Large intestine (tissue), 3 donors: Measurements from ENCODE around the gene JMJD4. TPM values are rescaled to one million over a fixed set of nuclear protein-coding genes. Genes with fewer than 3 reads are reported as not detected.
"Not testable (repeated sequence)": the region's sequence is repeated elsewhere in the genome, so short reads cannot be mapped to it uniquely, and the experiment has no call there.

Experiments used
- DNase-seq, 2 donors: peaks; one replicate each; pipeline versions ENCODE4 v3.0.0 to v3.0.0-alpha.2; 2013
- H3K27ac ChIP-seq: one replicate; pipeline ENCODE4 v1.5.1; 2013; ENCODE audit warnings: low read length
- H3K27me3 ChIP-seq: 2 replicates; pipeline ENCODE4 v1.6.1; 2013; ENCODE audit warnings: low read length; ENCODE audit not compliant: control insufficient read depth, insufficient read depth
- H3K36me3 ChIP-seq: 2 replicates; pipeline ENCODE4 v1.6.1; 2013; ENCODE audit warnings: low read length; ENCODE audit not compliant: control insufficient read depth, insufficient read depth
- H3K4me1 ChIP-seq: one replicate; pipeline ENCODE4 v1.6.1; 2013; ENCODE audit warnings: low read length; ENCODE audit not compliant: control insufficient read depth, insufficient read depth
- H3K4me3 ChIP-seq: one replicate; pipeline ENCODE4 v1.5.1; 2013; ENCODE audit warnings: low read length
- H3K9me3 ChIP-seq: one replicate; pipeline ENCODE4 v1.6.1; 2013; ENCODE audit warnings: mild to moderate bottlenecking, low read depth, low read length, moderate library complexity; ENCODE audit not compliant: control insufficient read depth
- WGBS: methylation state at CpG from one replicate; pipeline ENCODE4 v1.1.5; 2013; ENCODE audit warnings: low lambda C conversion rate; ENCODE audit not compliant: insufficient coverage; 5-methylcytosine and 5-hydroxymethylcytosine counted together
- polyA plus RNA-seq: library from polyadenylated mRNA; unstranded; fragments of 120-200 nt; gene quantifications from one replicate; pipeline ENCODE4 v1.2.1, GENCODE V29; 2013

Gene JMJD4
- polyA plus RNA-seq, 1 donor: 13.4 TPM

DNA sequence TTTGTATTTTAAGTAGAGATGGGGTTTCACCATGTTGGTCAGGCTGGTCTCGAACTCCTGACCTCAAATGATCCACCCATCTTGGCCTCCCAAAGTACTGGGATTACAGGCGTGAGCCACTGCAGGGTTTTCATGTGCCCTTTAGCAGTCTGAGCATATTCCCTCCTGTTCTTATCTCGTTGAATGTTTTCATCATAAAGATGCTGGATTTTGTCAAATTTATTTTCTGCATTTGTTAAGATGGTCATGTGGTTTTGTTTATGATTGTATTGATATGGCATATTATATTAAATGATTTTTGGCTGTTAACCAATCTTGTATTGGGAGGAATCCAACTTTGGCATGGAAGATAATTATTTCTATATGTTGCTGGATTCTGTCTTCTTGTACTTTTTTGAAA lies 8.8 kb downstream of the JMJD4 start:
- 83% methylated on average over 1 of the region's 3 CpGs for WGBS
- Histone ChIP-seq H3K9me3 (no peaks in the 10 kb centered on the region), H3K4me1 (peaks cover 28% of the 10 kb centered on the region), H3K27ac (no peak overlapping the region), H3K27me3 (no peaks in the 10 kb centered on the region), H3K4me3 (no peak overlapping the region), H3K36me3 (peaks cover 3% of the 10 kb centered on the region)
- no peak for DNase-seq

DNA sequence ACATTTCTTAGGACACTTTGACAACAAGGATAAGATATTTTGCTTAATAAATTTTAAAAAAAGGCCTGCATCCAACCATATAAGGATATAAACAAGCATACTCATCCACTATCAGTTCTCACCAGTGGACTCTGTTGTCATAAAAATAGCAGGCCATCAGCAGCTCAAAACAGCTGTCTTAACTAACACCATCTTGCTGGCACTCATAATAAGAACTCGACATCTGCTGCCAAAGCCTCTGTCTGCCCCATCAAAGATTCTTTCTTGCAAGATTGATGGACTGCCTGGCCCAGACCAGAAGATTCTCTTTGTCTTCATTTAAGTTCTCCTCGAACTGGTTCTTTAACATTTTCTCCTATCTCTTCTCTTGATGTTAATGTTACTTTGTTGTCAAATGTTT lies 10.1 kb downstream of the JMJD4 start:
- no peaks in the 10 kb centered on the region for H3K27me3 ChIP-seq
- H3K4me1 ChIP-seq: peaks cover 19% of the 10 kb centered on the region
- H3K9me3 ChIP-seq: peaks cover 2% of the 10 kb centered on the region
- 100% methylated on average over 1 of the region's 2 CpGs for WGBS
- no peak for DNase-seq
- no peak overlapping the region for H3K27ac ChIP-seq
- H3K36me3 ChIP-seq: no peaks in the 10 kb centered on the region
- no peak overlapping the region for H3K4me3 ChIP-seq

DNA sequence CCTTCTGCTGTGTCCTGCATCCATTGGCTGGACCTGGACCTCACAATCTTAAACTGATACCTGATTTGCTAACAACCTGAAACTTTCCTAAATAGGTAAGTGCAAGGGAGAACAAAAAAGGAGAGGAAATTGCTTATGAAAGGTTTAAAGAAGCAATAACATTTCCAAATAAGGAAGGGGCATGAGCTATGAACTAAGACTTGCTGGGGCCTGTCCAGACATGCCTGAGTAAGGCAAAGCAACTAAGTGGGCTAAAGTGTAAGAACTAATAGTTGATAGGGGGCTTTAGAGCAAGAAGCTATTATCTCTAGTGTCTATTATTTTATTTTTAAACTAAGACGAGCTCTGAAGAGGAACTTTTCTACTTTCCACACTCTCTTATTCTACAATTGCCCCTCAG lies 11.6 kb downstream of the JMJD4 start:
- no peak overlapping the region for H3K27ac ChIP-seq
- H3K4me3 ChIP-seq: no peak overlapping the region
- no peaks in the 10 kb centered on the region for H3K36me3 ChIP-seq
- H3K9me3 ChIP-seq: peaks cover 9% of the 10 kb centered on the region
- H3K4me1 ChIP-seq: peaks cover 4% of the 10 kb centered on the region
- WGBS: 83% methylated on average over 1 of the region's 1 CpG
- no peaks in the 10 kb centered on the region for H3K27me3 ChIP-seq
- no peak for DNase-seq

DNA sequence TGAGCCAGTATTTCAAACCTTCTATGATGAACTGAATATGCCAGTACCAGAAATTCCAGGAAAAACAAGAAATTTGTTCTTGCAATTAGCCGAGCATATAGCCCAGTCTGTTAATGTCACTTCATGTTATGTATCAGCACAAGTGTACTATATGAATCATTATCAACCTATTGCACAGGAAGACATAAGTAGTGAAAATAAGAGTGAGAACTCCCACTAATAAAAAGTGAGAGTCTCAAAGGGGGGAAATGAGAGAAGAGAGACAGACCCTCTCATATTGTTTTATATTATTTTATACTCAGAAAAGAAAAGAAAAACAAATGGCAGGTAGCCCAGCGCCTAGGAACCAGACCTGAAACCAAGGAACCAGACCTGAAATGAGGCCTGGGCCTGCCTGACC lies 16.2 kb downstream of the JMJD4 start:
- H3K9me3 ChIP-seq: peaks cover 9% of the 10 kb centered on the region
- no peak for DNase-seq
- no peak overlapping the region for H3K4me3 ChIP-seq
- H3K27me3 ChIP-seq: no peaks in the 10 kb centered on the region
- H3K4me1 ChIP-seq: no peaks in the 10 kb centered on the region
- H3K36me3 ChIP-seq: no peaks in the 10 kb centered on the region
- 100% methylated on average over 1 of the region's 2 CpGs for WGBS
- no peak overlapping the region for H3K27ac ChIP-seq

DNA sequence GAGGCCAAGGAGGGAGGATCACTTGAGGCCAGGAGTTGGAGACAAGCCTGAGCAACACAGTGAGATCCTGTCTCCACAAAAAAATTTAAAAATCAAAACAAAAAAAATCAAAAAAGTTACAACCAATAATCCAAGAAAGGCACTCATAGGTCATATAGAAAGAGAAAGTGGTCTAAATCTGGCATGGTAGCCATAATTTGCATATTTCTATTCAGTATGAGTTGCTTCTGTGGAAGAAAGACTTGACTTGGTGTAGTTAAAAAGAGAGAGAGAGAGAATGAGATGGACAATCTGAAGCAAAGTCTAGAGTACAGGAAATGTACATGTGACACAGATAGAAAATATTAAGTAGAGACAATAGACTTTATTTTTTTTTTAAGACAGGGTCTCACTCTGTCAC lies 22.5 kb downstream of the JMJD4 start:
- no peak for DNase-seq
- H3K36me3 ChIP-seq: no peaks in the 10 kb centered on the region
- no peak overlapping the region for H3K4me3 ChIP-seq
- no peaks in the 10 kb centered on the region for H3K4me1 ChIP-seq
- no peaks in the 10 kb centered on the region for H3K27me3 ChIP-seq
- H3K27ac ChIP-seq: no peak overlapping the region
- no peaks in the 10 kb centered on the region for H3K9me3 ChIP-seq

DNA sequence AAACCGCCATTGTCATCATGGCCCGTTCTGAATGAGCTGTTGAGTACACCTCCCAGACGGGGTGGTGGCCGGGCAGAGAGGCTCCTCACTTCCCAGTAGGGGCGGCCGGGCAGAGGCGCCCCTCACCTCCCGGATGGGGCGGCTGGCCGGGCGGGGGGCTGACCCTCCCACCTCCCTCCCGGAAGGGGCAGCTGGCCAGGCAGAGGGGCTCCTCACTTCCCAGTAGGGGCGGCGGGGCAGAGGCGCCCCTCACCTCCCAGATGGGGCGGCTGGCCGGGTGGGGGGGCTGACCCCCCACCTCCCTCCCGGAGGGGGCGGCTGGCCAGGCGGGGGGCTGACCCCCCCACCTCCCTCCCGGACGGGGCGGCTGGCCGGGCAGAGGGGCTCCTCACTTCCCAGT lies 24.6 kb downstream of the JMJD4 start:
- DNase-seq, H3K27ac ChIP-seq, H3K27me3 ChIP-seq, H3K4me1 ChIP-seq, H3K36me3 ChIP-seq, H3K4me3 ChIP-seq, H3K9me3 ChIP-seq: not testable (repeated sequence)
- no CpG with 5 or more reads among the region's 24 CpGs for WGBS

DNA sequence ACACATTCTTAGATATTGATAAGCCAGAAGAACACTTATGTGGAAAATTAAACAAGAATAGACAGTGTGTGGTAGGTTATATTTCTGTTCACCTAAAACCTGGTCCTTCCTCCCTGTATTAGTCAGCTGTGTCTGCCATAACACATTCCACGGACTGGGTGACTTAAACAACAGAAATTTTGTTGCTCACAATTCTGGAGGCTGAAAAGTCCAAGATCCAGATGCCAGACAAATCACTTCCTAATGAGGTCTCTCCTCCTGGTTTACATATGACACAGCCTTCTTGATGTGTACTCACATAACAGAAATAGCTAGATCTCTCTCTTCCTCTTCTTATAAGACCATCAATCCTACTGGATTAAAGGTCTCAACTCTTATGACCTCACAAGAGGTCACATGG lies 25.7 kb downstream of the JMJD4 start:
- H3K4me3 ChIP-seq: no peak overlapping the region
- H3K36me3 ChIP-seq: no peaks in the 10 kb centered on the region
- H3K27me3 ChIP-seq: no peaks in the 10 kb centered on the region
- no peak overlapping the region for H3K27ac ChIP-seq
- no peaks in the 10 kb centered on the region for H3K9me3 ChIP-seq
- no peaks in the 10 kb centered on the region for H3K4me1 ChIP-seq
- DNase-seq: no peak
- WGBS: no CpG with 5 or more reads among the region's 1 CpG

DNA sequence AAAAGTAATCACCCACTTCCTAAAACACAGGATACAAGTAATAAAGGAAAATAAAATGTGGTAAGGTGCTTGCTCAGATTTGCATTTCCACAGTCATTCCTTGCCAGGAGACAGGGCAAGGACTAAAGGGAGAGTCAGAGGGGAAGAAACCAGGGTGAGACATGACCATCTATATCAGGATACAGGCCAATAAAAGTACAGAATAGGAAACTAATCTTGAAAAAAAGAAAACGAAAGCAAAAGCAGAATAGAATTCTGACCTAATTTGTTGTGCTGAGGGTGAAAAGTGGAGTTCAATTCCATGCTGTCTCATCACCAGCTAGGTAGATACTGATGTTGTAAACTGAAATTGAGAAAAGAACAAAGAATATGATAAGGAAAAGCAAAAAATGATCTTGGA lies 27.3 kb downstream of the JMJD4 start:
- Histone ChIP-seq H3K4me3 (no peak overlapping the region), H3K27ac (no peak overlapping the region), H3K9me3 (no peaks in the 10 kb centered on the region), H3K4me1 (no peaks in the 10 kb centered on the region), H3K27me3 (no peaks in the 10 kb centered on the region), H3K36me3 (no peaks in the 10 kb centered on the region)
- no peak for DNase-seq
- WGBS: no CpG with 5 or more reads among the region's 1 CpG

DNA sequence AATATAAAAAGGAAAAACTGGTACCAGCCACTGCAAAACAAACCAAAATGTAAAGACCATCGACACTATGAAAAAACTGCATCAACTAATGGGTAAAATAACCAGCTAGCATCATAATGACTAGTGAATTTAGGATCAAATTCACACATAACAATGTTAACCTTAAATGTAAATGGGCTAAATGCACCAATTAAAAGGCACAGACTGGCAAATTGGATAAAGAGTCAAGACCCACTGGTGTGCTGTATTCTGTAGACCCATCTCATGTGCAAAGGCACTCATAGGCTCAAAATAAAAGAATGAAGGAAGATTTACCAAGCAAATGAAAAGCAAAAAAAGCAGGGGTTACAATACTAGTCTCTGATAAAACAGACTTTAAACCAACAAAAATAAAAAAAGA lies 33.5 kb downstream of the JMJD4 start:
- not testable (repeated sequence) for H3K4me3 ChIP-seq, H3K4me1 ChIP-seq, H3K27me3 ChIP-seq, H3K9me3 ChIP-seq, H3K27ac ChIP-seq, H3K36me3 ChIP-seq, DNase-seq
- 100% methylated on average over 1 of the region's 1 CpG for WGBS

DNA sequence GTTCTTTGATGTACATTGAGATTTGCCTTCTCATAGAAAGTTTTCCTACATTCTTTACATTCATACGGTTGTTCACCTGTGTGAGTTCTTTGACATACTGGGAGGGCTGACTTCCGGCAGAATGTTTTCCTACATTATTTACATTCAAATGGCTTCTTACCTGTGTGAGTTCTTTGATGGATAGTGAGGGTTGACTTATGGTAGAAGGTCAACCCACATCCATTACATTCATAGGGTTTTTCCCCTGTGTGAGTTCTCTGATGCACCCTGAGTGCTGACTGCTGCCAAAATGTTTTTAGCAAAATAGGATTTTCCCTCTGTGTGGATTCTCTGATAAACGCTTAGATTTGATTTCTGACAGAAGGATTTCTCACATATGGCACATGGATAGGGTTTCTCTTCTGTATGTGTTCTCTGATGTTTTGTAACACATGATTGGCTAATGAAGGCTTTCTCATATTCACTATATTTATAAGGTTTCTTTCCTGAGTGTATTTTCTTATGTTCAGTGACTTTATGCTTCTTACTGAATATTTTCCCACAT lies 37.7 kb downstream of the JMJD4 start:
- 100% methylated on average over 1 of the region's 3 CpGs for WGBS

DNA sequence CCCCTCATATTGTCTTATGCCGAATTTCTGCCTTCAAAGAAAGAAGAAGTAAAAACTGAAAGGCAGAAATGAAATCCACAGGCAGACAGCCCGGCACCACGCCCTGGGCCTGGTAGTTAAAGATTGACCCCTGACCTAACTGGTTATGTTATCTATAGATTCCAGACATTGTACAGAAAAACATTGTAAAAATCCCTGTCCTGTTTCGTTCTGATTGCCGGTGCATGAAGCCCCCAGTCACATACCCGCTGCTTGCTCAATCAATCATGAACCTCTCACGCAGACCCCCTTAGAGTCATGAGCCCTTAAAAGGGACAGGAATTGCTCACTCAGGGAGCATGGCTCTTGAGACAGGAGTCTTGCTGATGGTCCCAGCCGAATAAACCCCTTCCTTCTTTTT lies 49.3 kb downstream of the JMJD4 start:
- Histone ChIP-seq H3K4me3 (no peak overlapping the region), H3K36me3 (no peaks in the 10 kb centered on the region), H3K4me1 (no peaks in the 10 kb centered on the region), H3K27me3 (no peaks in the 10 kb centered on the region), H3K9me3 (peaks cover 3% of the 10 kb centered on the region), H3K27ac (no peak overlapping the region)
- no peak for DNase-seq
- no CpG with 5 or more reads among the region's 8 CpGs for WGBS

More for the DNA sequence above, 37.7 kb downstream of the JMJD4 start:
- no peak for DNase-seq
- no peak overlapping the region for H3K27ac ChIP-seq
- no peaks in the 10 kb centered on the region for H3K36me3 ChIP-seq
- no peak overlapping the region for H3K4me3 ChIP-seq
- H3K27me3 ChIP-seq: no peaks in the 10 kb centered on the region
- no peaks in the 10 kb centered on the region for H3K4me1 ChIP-seq
- peaks cover 2% of the 10 kb centered on the region for H3K9me3 ChIP-seq
